Measurements from ENCODE around the gene MTF1. TPM values are rescaled to one million over a fixed set of nuclear protein-coding genes. Genes with fewer than 3 reads are reported as not detected.

Gene MTF1
- total RNA-seq, 1 experiment from 2014 or later = 21.2 TPM

- no peaks in the 10 kb centered on the region for H3K9me3 ChIP-seq (ENCODE audit: control insufficient read depth in 1 of 2, insufficient read depth in 1 of 2, low read depth in 1 of 2, low read length in 2 of 2)
- peaks cover 4% of the 10 kb centered on the region; the same call in 1 of the 2 replicates for H4K20me1 ChIP-seq (ENCODE audit: insufficient read depth)
- BruUV-seq (replicated peaks) = no TSS peak
- CTCF ChIA-PET = no interaction called here
- POLR2A ChIA-PET = no interaction called here
- H3K9me2 ChIP-seq (ENCODE audit: insufficient read depth) = no peaks in the 10 kb centered on the region
- DNase-seq (ENCODE audit: low read depth, low spot score) (no peak), ATAC-seq (no peak)
- no peaks in the 10 kb centered on the region for H3K27me3 ChIP-seq (ENCODE audit: insufficient read depth, low read length)
- H3K27ac ChIP-seq (ENCODE audit: low read depth, low read length) = no peak overlapping the region
- no peak overlapping the region for H3K4me2 ChIP-seq (ENCODE audit: low read length)
- peaks cover 12 to 26% of the 10 kb centered on the region in 2 experiments; a peak in 3 of 4 replicates for H3K36me3 ChIP-seq (ENCODE audit: control insufficient read depth in 1 of 2, insufficient read depth in 2 of 2, low read length in 2 of 2)
- H3K4me1 ChIP-seq (ENCODE audit: control insufficient read depth in 1 of 2, insufficient read depth in 2 of 2, low read length in 2 of 2) = peaks cover 6 to 8% of the 10 kb centered on the region in 2 experiments
- no peak overlapping the region for H2AFZ ChIP-seq (ENCODE audit: low read depth, low read length, poor library complexity, severe bottlenecking)
- no peak overlapping the region for H3K9ac ChIP-seq (ENCODE audit: low read length)
- peaks cover 90% of the 10 kb centered on the region for H3K79me2 ChIP-seq (ENCODE audit: insufficient read depth, low read length)
- intact Hi-C loops (cut with micrococcal nuclease) = no loop called here
- no peak overlapping the region for H3K4me3 ChIP-seq (replicated peaks in 1 of 2; ENCODE audit: low read depth in 1 of 2, low read length in 2 of 2)
- RAD21 ChIA-PET (ENCODE audit: low non-redundant PET in 1 of 2, low total read pairs in 2 of 2, uncharacterized antibody in 2 of 2, unreplicated experiment in 2 of 2) = no interaction called here
- TF ChIP-seq EZH2phosphoT487 (IDR thresholded peaks at IDR 0.05; ENCODE audit: borderline replicate concordance) = no peak
- no peak for TF ChIP-seq YY1 (IDR thresholded peaks at IDR 0.05; ENCODE audit: extremely low read depth, insufficient replicate concordance, low read depth, low read length)
- no peak for TF ChIP-seq POLR2A (IDR thresholded peaks at IDR 0.05; ENCODE audit: borderline replicate concordance, extremely low read depth, insufficient read depth, insufficient read length)
- no peak for TF ChIP-seq JUND (IDR thresholded peaks at IDR 0.05)
- no peak for TF ChIP-seq ZBTB33 (IDR thresholded peaks at IDR 0.05; ENCODE audit: extremely low read depth, insufficient replicate concordance, low read length)
- no peak for TF ChIP-seq ZNF274 (IDR thresholded peaks at IDR 0.05; ENCODE audit: low read depth, low read length)
- TF ChIP-seq TCF7L2 (IDR thresholded peaks at IDR 0.05; ENCODE audit: borderline replicate concordance, extremely low read depth, insufficient read depth, insufficient read length) = no peak
- TF ChIP-seq SRF (IDR thresholded peaks at IDR 0.05; ENCODE audit: low read depth) = no peak
- no peak for TF ChIP-seq RAD21 (IDR thresholded peaks at IDR 0.05; ENCODE audit: low read depth)
- TF ChIP-seq, protein P1, sequence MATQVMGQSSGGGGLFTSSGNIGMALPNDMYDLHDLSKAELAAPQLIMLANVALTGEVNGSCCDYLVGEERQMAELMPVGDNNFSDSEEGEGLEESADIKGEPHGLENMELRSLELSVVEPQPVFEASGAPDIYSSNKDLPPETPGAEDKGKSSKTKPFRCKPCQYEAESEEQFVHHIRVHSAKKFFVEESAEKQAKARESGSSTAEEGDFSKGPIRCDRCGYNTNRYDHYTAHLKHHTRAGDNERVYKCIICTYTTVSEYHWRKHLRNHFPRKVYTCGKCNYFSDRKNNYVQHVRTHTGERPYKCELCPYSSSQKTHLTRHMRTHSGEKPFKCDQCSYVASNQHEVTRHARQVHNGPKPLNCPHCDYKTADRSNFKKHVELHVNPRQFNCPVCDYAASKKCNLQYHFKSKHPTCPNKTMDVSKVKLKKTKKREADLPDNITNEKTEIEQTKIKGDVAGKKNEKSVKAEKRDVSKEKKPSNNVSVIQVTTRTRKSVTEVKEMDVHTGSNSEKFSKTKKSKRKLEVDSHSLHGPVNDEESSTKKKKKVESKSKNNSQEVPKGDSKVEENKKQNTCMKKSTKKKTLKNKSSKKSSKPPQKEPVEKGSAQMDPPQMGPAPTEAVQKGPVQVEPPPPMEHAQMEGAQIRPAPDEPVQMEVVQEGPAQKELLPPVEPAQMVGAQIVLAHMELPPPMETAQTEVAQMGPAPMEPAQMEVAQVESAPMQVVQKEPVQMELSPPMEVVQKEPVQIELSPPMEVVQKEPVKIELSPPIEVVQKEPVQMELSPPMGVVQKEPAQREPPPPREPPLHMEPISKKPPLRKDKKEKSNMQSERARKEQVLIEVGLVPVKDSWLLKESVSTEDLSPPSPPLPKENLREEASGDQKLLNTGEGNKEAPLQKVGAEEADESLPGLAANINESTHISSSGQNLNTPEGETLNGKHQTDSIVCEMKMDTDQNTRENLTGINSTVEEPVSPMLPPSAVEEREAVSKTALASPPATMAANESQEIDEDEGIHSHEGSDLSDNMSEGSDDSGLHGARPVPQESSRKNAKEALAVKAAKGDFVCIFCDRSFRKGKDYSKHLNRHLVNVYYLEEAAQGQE (IDR thresholded peaks at IDR 0.05; ENCODE audit: low read depth) = no peak
- TF ChIP-seq CBX3 (IDR thresholded peaks at IDR 0.05; ENCODE audit: low read depth) = no peak
These were observed 5.0 kb downstream of the MTF1 start for GRCh38 chr1:37854406-37854805.
